Stimulated activated effector memory CD8-positive, alpha-beta T cell treated with anti-CD3 and anti-CD28 coated beads, Interleukin-12 subunit alpha, Interleukin-12 subunit beta, amount 100 ng/mL, for 72 hours (primary cell): ENCODE measurements around the gene ZFP90.
"Not testable (repeated sequence)": the region's sequence is repeated elsewhere in the genome, so short reads cannot be mapped to it uniquely, and the experiment has no call there.

Experiments used
- ATAC-seq: fragments of 150-1000 bp; cut with Tn5 transposase; 2 replicates; pipeline ENCODE4 v1.10.0; 2021
- DNase-seq, 2 donors: peaks; one replicate each; pipeline ENCODE4 v3.0.0; 2021 to 2022; ENCODE audit warnings: low spot score in 2 of 2
- H3K27ac Mint-ChIP-seq: one replicate; pipeline ENCODE4 v1.8.0; 2022; ENCODE audit warnings: mild to moderate bottlenecking, mixed read lengths
- H3K36me3 Mint-ChIP-seq: one replicate; pipeline ENCODE4 v1.8.0; 2022; ENCODE audit warnings: mild to moderate bottlenecking, mixed read lengths
- H3K4me1 Mint-ChIP-seq: one replicate; pipeline ENCODE4 v1.8.0; 2022; ENCODE audit warnings: mixed read lengths
- H3K4me3 Mint-ChIP-seq: one replicate; pipeline ENCODE4 v1.8.0; 2022; ENCODE audit warnings: mild to moderate bottlenecking, mixed read lengths
- H3K9me3 Mint-ChIP-seq: one replicate; pipeline ENCODE4 v1.8.0; 2022; ENCODE audit warnings: mixed read lengths

ZFP90 gene

GRCh38 chr16:68538880-68539701 is at the start of gene ZFP90:
Gene ZFP90 (plus strand): TSS chr16:68539291. CDS start chr16:68539793, 502 bp downstream.
- H3K27ac Mint-ChIP-seq, result peak within 1 kb of the TSS; percentile 99
- peaks cover 51% of the 10 kb centered on the region for H3K36me3 Mint-ChIP-seq
- H3K4me3 Mint-ChIP-seq, result peak within 1 kb of the TSS; percentile 98
- H3K4me1 Mint-ChIP-seq, result peaks cover 23% of the 10 kb centered on the region
- H3K9me3 Mint-ChIP-seq, result peaks cover 3% of the 10 kb centered on the region
- ATAC-seq, result peak; percentile 96
- peak; percentile 85 to 92 for DNase-seq

GRCh38 chr16:68490358-68490757 is 48.7 kb upstream of the ZFP90 start:
- Mint-ChIP-seq H3K4me3 (no peak overlapping the region), H3K27ac (no peak overlapping the region), H3K9me3 (no peaks in the 10 kb centered on the region), H3K36me3 (no peaks in the 10 kb centered on the region), H3K4me1 (no peaks in the 10 kb centered on the region)
- DNase-seq (no peak), ATAC-seq (no peak)

GRCh38 chr16:68490829-68491575 is 48.1 kb upstream of the ZFP90 start:
- DNase-seq, result no peak
- ATAC-seq, result no peak
- Mint-ChIP-seq H3K36me3 (no peaks in the 10 kb centered on the region), H3K9me3 (no peaks in the 10 kb centered on the region), H3K4me3 (no peak overlapping the region), H3K27ac (no peak overlapping the region), H3K4me1 (no peaks in the 10 kb centered on the region)

GRCh38 chr16:68491576-68491950 is 47.5 kb upstream of the ZFP90 start:
- no peak for ATAC-seq
- no peak for DNase-seq
- H3K4me1 Mint-ChIP-seq, result no peaks in the 10 kb centered on the region
- H3K36me3 Mint-ChIP-seq, result no peaks in the 10 kb centered on the region
- no peaks in the 10 kb centered on the region for H3K9me3 Mint-ChIP-seq
- no peak overlapping the region for H3K4me3 Mint-ChIP-seq
- no peak overlapping the region for H3K27ac Mint-ChIP-seq

- Mint-ChIP-seq H3K36me3 (no peaks in the 10 kb centered on the region), H3K4me3 (no peak overlapping the region), H3K27ac (no peak overlapping the region), H3K4me1 (no peaks in the 10 kb centered on the region), H3K9me3 (no peaks in the 10 kb centered on the region)
- DNase-seq, result no peak
- ATAC-seq, result no peak
These were observed 46.9 kb upstream of the ZFP90 start for GRCh38 chr16:68492151-68492542.

GRCh38 chr16:68492543-68493411 is 46.3 kb upstream of the ZFP90 start:
- H3K27ac Mint-ChIP-seq, result no peak overlapping the region
- H3K4me3 Mint-ChIP-seq, result no peak overlapping the region
- H3K9me3 Mint-ChIP-seq, result no peaks in the 10 kb centered on the region
- no peaks in the 10 kb centered on the region for H3K36me3 Mint-ChIP-seq
- H3K4me1 Mint-ChIP-seq, result peaks cover 6% of the 10 kb centered on the region
- ATAC-seq (no peak), DNase-seq (no peak)

GRCh38 chr16:68493412-68494070 is 45.5 kb upstream of the ZFP90 start:
- peaks cover 6% of the 10 kb centered on the region for H3K4me1 Mint-ChIP-seq
- H3K4me3 Mint-ChIP-seq, result no peak overlapping the region
- H3K9me3 Mint-ChIP-seq, result no peaks in the 10 kb centered on the region
- no peak for ATAC-seq
- H3K27ac Mint-ChIP-seq, result no peak overlapping the region
- DNase-seq, result no peak
- no peaks in the 10 kb centered on the region for H3K36me3 Mint-ChIP-seq

GRCh38 chr16:68494261-68494660 is 44.8 kb upstream of the ZFP90 start:
- H3K4me3 Mint-ChIP-seq, ATAC-seq, H3K4me1 Mint-ChIP-seq: not testable (repeated sequence)

GRCh38 chr16:68496689-68497088 is 42.4 kb upstream of the ZFP90 start:
- ATAC-seq (no peak), DNase-seq (no peak)
- Mint-ChIP-seq H3K9me3 (no peaks in the 10 kb centered on the region), H3K4me1 (peaks cover 6% of the 10 kb centered on the region), H3K36me3 (no peaks in the 10 kb centered on the region), H3K4me3 (no peak overlapping the region), H3K27ac (no peak overlapping the region)

More at GRCh38 chr16:68494261-68494660, 44.8 kb upstream of the ZFP90 start:
- H3K27ac Mint-ChIP-seq, result peak overlapping the region; percentile 37
- not testable (repeated sequence) for H3K36me3 Mint-ChIP-seq, DNase-seq, H3K9me3 Mint-ChIP-seq

- Mint-ChIP-seq H3K4me1 (peaks cover 6% of the 10 kb centered on the region), H3K9me3 (no peaks in the 10 kb centered on the region), H3K36me3 (no peaks in the 10 kb centered on the region), H3K27ac (no peak overlapping the region), H3K4me3 (no peak overlapping the region)
- no peak for ATAC-seq
- DNase-seq, result no peak
These were observed 40.1 kb upstream of the ZFP90 start for GRCh38 chr16:68499006-68499405.

- no peaks in the 10 kb centered on the region for H3K9me3 Mint-ChIP-seq
- H3K4me3 Mint-ChIP-seq, result no peak overlapping the region
- DNase-seq (no peak), ATAC-seq (no peak)
- H3K27ac Mint-ChIP-seq, result no peak overlapping the region
- no peaks in the 10 kb centered on the region for H3K36me3 Mint-ChIP-seq
- H3K4me1 Mint-ChIP-seq, result no peaks in the 10 kb centered on the region
These were observed 35.8 kb upstream of the ZFP90 start for GRCh38 chr16:68503334-68503733.

- Mint-ChIP-seq H3K27ac (no peak overlapping the region), H3K4me3 (no peak overlapping the region), H3K4me1 (no peaks in the 10 kb centered on the region), H3K9me3 (no peaks in the 10 kb centered on the region), H3K36me3 (no peaks in the 10 kb centered on the region)
- ATAC-seq, result no peak
- DNase-seq, result no peak
These were observed 35.0 kb upstream of the ZFP90 start for GRCh38 chr16:68504066-68504465.

GRCh38 chr16:68506331-68507053 is 32.6 kb upstream of the ZFP90 start:
- Mint-ChIP-seq H3K4me1 (no peaks in the 10 kb centered on the region), H3K4me3 (no peak overlapping the region), H3K36me3 (no peaks in the 10 kb centered on the region), H3K9me3 (no peaks in the 10 kb centered on the region), H3K27ac (no peak overlapping the region)
- ATAC-seq (no peak), DNase-seq (no peak)

- peak; percentile 36 for ATAC-seq
- H3K27ac Mint-ChIP-seq, result no peak overlapping the region
- no peaks in the 10 kb centered on the region for H3K4me1 Mint-ChIP-seq
These were observed 31.1 kb upstream of the ZFP90 start for GRCh38 chr16:68508013-68508412.

More at GRCh38 chr16:68508013-68508412, 31.1 kb upstream of the ZFP90 start:
- H3K4me3 Mint-ChIP-seq, result no peak overlapping the region
- H3K36me3 Mint-ChIP-seq, result no peaks in the 10 kb centered on the region
- DNase-seq, result no peak
- no peaks in the 10 kb centered on the region for H3K9me3 Mint-ChIP-seq
